HEK293 (cell line): ENCODE measurements around the gene RAB5A.

ENCODE experiments used
- CTCF ChIA-PET: fragments of 350-600 bp; formaldehyde crosslinking; extraction: SDS; loops from one replicate; lab custom pipeline; 2021; ENCODE audit warnings: antibody characterized with exemption; lab: Yijun Ruan, JAX
- POLR2A ChIA-PET: fragments of 300-600 bp; formaldehyde crosslinking; extraction: SDS; loops from one replicate; lab custom pipeline; 2020; ENCODE audit warnings: antibody characterized with exemption, inconsistent platforms; lab: Yijun Ruan, JAX
- H3K27ac ChIP-seq: fragments of 200-500 bp; sonication (Bioruptor generic); 2 replicates; pipeline ENCODE4 v1.5.1; 2014; ENCODE audit warnings: low read depth, low read length, control low read depth, inconsistent platforms; ENCODE audit errors: extremely low read depth
- H3K36me3 ChIP-seq, 2 experiments: fragments of 200-500 bp in 1 of 2; sonication (Bioruptor generic) in 1 of 2; 1 replicate in 1 of 2; 2 replicates in 1 of 2; pipeline ENCODE4 v1.5.1; 2014 to 2017; ENCODE audit warnings: inconsistent platforms in 2 of 2, low read length in 2 of 2; ENCODE audit not compliant: control insufficient read depth in 2 of 2, insufficient read depth in 1 of 2
- H3K4me1 ChIP-seq: fragments of 200-500 bp; sonication (Bioruptor generic); 2 replicates; pipeline ENCODE4 v1.5.1; 2014; ENCODE audit warnings: mild to moderate bottlenecking, low read length, inconsistent platforms; ENCODE audit not compliant: control insufficient read depth, insufficient read depth
- H3K4me3 ChIP-seq: 2 replicates; pipeline ENCODE4 v1.5.1; 2011; ENCODE audit warnings: low read depth, mild to moderate bottlenecking, control low read depth, low read length, moderate library complexity
- H3K9me3 ChIP-seq: fragments of 200-500 bp; sonication (Bioruptor generic); 2 replicates; pipeline ENCODE4 v1.5.1; 2014; ENCODE audit warnings: low read depth, low read length, inconsistent platforms; ENCODE audit not compliant: control insufficient read depth, insufficient read depth
- BCL11A ChIP-seq: fragments of 450-650 bp; formaldehyde crosslinking; IDR thresholded peaks from 2 replicates; pipeline ENCODE4 v1.5.1; 2016; ENCODE audit warnings: low read depth, missing biosample characterization, missing genetic modification characterization
- HIC1 ChIP-seq: fragments of 450-650 bp; formaldehyde crosslinking; IDR thresholded peaks from 2 replicates; pipeline ENCODE4 v1.5.1; 2016; ENCODE audit warnings: missing biosample characterization, missing genetic modification characterization
- IKZF3 ChIP-seq: fragments of 450-650 bp; IDR thresholded peaks from 2 replicates; pipeline ENCODE4 v1.5.0; 2018; ENCODE audit warnings: missing biosample characterization, mild to moderate bottlenecking, missing genetic modification characterization, moderate library complexity
- KLF9 ChIP-seq: fragments of 450-650 bp; formaldehyde crosslinking; IDR thresholded peaks from 2 replicates; pipeline ENCODE4 v1.5.1; 2016; ENCODE audit warnings: missing biosample characterization, missing genetic modification characterization, low read depth
- MZF1 ChIP-seq: fragments of 450-650 bp; formaldehyde crosslinking; IDR thresholded peaks from 2 replicates; pipeline ENCODE4 v1.5.1; 2017; ENCODE audit warnings: missing biosample characterization, missing genetic modification characterization, borderline replicate concordance
- PATZ1 ChIP-seq: fragments of 450-650 bp; formaldehyde crosslinking; IDR thresholded peaks from 2 replicates; pipeline ENCODE4 v1.5.1; 2016; ENCODE audit warnings: missing biosample characterization, missing genetic modification characterization
- REPIN1 ChIP-seq: fragments of 450-650 bp; formaldehyde crosslinking; IDR thresholded peaks from 2 replicates; pipeline ENCODE4 v1.5.1; 2017; ENCODE audit warnings: missing biosample characterization, missing genetic modification characterization, low read depth
- TSHZ1 ChIP-seq: fragments of 450-650 bp; formaldehyde crosslinking; IDR thresholded peaks from 2 replicates; pipeline ENCODE4 v1.5.1; 2016; ENCODE audit warnings: missing biosample characterization, missing genetic modification characterization, borderline replicate concordance
- WT1 ChIP-seq: fragments of 450-650 bp; formaldehyde crosslinking; IDR thresholded peaks from 2 replicates; pipeline ENCODE4 v1.5.1; 2016; ENCODE audit warnings: missing biosample characterization, missing genetic modification characterization
- ZBTB20 ChIP-seq: fragments of 450-650 bp; formaldehyde crosslinking; IDR thresholded peaks from 2 replicates; pipeline ENCODE4 v1.5.1; 2016; ENCODE audit warnings: missing biosample characterization, missing genetic modification characterization
- ZNF114 ChIP-seq: fragments of 450-650 bp; formaldehyde crosslinking; IDR thresholded peaks from 2 replicates; pipeline ENCODE4 v1.5.0; 2017; ENCODE audit warnings: missing biosample characterization, missing genetic modification characterization
- ZNF184 ChIP-seq: fragments of 450-650 bp; IDR thresholded peaks from 2 replicates; pipeline ENCODE4 v1.5.1; 2018; ENCODE audit warnings: missing biosample characterization, mild to moderate bottlenecking, missing genetic modification characterization
- ZNF19 ChIP-seq: fragments of 450-650 bp; formaldehyde crosslinking; IDR thresholded peaks from 2 replicates; pipeline ENCODE4; 2016; ENCODE audit warnings: missing biosample characterization, missing genetic modification characterization, low read depth
- ZNF202 ChIP-seq: fragments of 450-650 bp; formaldehyde crosslinking; IDR thresholded peaks from 2 replicates; pipeline ENCODE4 v1.5.1; 2016; ENCODE audit warnings: missing biosample characterization, missing genetic modification characterization, borderline replicate concordance
- ZNF211 ChIP-seq: fragments of 450-650 bp; formaldehyde crosslinking; IDR thresholded peaks from 2 replicates; pipeline ENCODE4 v1.5.1; 2016; ENCODE audit warnings: low read depth, missing biosample characterization, missing genetic modification characterization
- ZNF223 ChIP-seq: fragments of 450-650 bp; formaldehyde crosslinking; IDR thresholded peaks from 2 replicates; pipeline ENCODE4 v1.5.1; 2016; ENCODE audit warnings: missing biosample characterization, missing genetic modification characterization
- ZNF23 ChIP-seq: fragments of 450-650 bp; formaldehyde crosslinking; IDR thresholded peaks from 2 replicates; pipeline ENCODE4 v1.5.1; 2016; ENCODE audit warnings: missing biosample characterization, missing genetic modification characterization, borderline replicate concordance
- ZNF350 ChIP-seq: fragments of 450-650 bp; formaldehyde crosslinking; IDR thresholded peaks from 2 replicates; pipeline ENCODE4 v1.5.0; 2017; ENCODE audit warnings: missing biosample characterization, mild to moderate bottlenecking, missing genetic modification characterization
- ZNF404 ChIP-seq: fragments of 450-650 bp; formaldehyde crosslinking; IDR thresholded peaks from 2 replicates; pipeline ENCODE4 v1.5.1; 2017; ENCODE audit warnings: missing biosample characterization, missing genetic modification characterization
- ZNF433 ChIP-seq: fragments of 450-650 bp; formaldehyde crosslinking; IDR thresholded peaks from 2 replicates; pipeline ENCODE4 v1.5.1; 2016; ENCODE audit warnings: missing biosample characterization, missing genetic modification characterization, low read depth
- ZNF544 ChIP-seq: fragments of 450-650 bp; formaldehyde crosslinking; IDR thresholded peaks from 2 replicates; pipeline ENCODE4 v1.5.0; 2017; ENCODE audit warnings: missing biosample characterization, missing genetic modification characterization
- ZNF558 ChIP-seq: fragments of 450-650 bp; formaldehyde crosslinking; IDR thresholded peaks from 2 replicates; pipeline ENCODE4 v1.5.1; 2016; ENCODE audit warnings: missing biosample characterization, missing genetic modification characterization
- ZSCAN4 ChIP-seq: fragments of 450-650 bp; formaldehyde crosslinking; IDR thresholded peaks from 2 replicates; pipeline ENCODE4 v1.5.1; 2017; ENCODE audit warnings: missing biosample characterization, missing genetic modification characterization

The RAB5A gene

GRCh38 chr3:20012164-20012563, 65.3 kb downstream of the RAB5A start, which contains the start of gene PP2D1 (continued):
- TF ChIP-seq TSHZ1 (no peak), ZSCAN4 (no peak), ZNF211 (no peak), BCL11A (tag by site-specific recombination) (no peak), ZNF184 (tag by site-specific recombination) (no peak), ZNF544 (tag by site-specific recombination) (no peak), ZNF114 (tag by site-specific recombination) (no peak), WT1 (no peak)
- TF ChIP-seq, all 188 proteins: peak for 0

- TF ChIP-seq HIC1 (tag by site-specific recombination) (no peak), ZNF223 (tag by site-specific recombination) (no peak), IKZF3 (tag by site-specific recombination) (no peak), ZBTB20 (tag by site-specific recombination) (no peak), ZNF19 (tag by site-specific recombination) (no peak), KLF9 (no peak), ZNF404 (no peak), ZNF558 (tag by site-specific recombination) (no peak), MZF1 (no peak), REPIN1 (tag by site-specific recombination) (no peak), ZNF433 (no peak), ZNF202 (tag by site-specific recombination) (no peak), ZNF350 (tag by site-specific recombination) (no peak), ZNF23 (tag by site-specific recombination) (no peak), PATZ1 (tag by site-specific recombination) (no peak)
- Histone ChIP-seq H3K9me3 (no peaks in the 10 kb centered on the region), H3K27ac (no peak overlapping the region), H3K4me1 (no peaks in the 10 kb centered on the region), H3K4me3 (no peak overlapping the region), H3K36me3 (no peaks in the 10 kb centered on the region)
- CTCF ChIA-PET, result no interaction called here
- POLR2A ChIA-PET, result no interaction called here
These were observed 66.5 kb downstream of the RAB5A start for GRCh38 chr3:20013396-20013795.
